T-helper 2 cell treated with Interferon-gamma antibody and Interleukin-4, amounts not matched to agents 100 ng/mL and 5 ng/mL, for 36 hours (primary cell): Measurements from ENCODE around the gene DGCR2. TPM values are rescaled to one million over a fixed set of nuclear protein-coding genes. Genes with fewer than 3 reads are reported as not detected.

Experiments used
- intact Hi-C: fragments of 100-400 bp; cut with micrococcal nuclease; formaldehyde crosslinking; loops from one replicate; pipeline ENCODE4 v1.15.1; 2023
- total RNA-seq: library from RNA; stranded (reverse); gene quantifications from 2 replicates; pipeline ENCODE4 v1.2.3, GENCODE V29; 2022

The DGCR2 gene
- total RNA-seq, 1 donor from 2014 or later = 31.7 TPM

- intact Hi-C loops = no loop called here
Measured at GRCh38 chr22:19110064-19110458, 12.2 kb downstream of the DGCR2 start.

- intact Hi-C loops = loop anchor here (1.0 kb wide), 2 partner anchors 13 to 35 kb away; partner anchors contain the start of genes DGCR2 and ESS2
Measured at GRCh38 chr22:19109198-19110063, 12.8 kb downstream of the DGCR2 start.

- intact Hi-C loops = loop anchor here (1.0 kb wide), 2 partner anchors 13 to 35 kb away; partner anchors contain the start of genes DGCR2 and ESS2
Measured at GRCh38 chr22:19108807-19109197, 13.4 kb downstream of the DGCR2 start.

GRCh38 chr22:19107730-19108074, 14.5 kb downstream of the DGCR2 start:
- intact Hi-C loops = no loop called here

- intact Hi-C loops = no loop called here
Measured at GRCh38 chr22:19106886-19107729, 15.1 kb downstream of the DGCR2 start.

- intact Hi-C loops = no loop called here
Measured at GRCh38 chr22:19105867-19106802, 16.1 kb downstream of the DGCR2 start.

- intact Hi-C loops = no loop called here
Measured at GRCh38 chr22:19105456-19105855, 16.8 kb downstream of the DGCR2 start.

GRCh38 chr22:19103880-19104821, 18.1 kb downstream of the DGCR2 start:
- intact Hi-C loops = no loop called here

- intact Hi-C loops = no loop called here
Measured at GRCh38 chr22:19098157-19098556, 24.1 kb downstream of the DGCR2 start.

GRCh38 chr22:19097518-19097917, 24.7 kb downstream of the DGCR2 start:
- intact Hi-C loops = no loop called here

GRCh38 chr22:19096555-19096954, 25.7 kb downstream of the DGCR2 start:
- intact Hi-C loops = no loop called here

GRCh38 chr22:19094393-19094997, 27.7 kb downstream of the DGCR2 start:
- intact Hi-C loops = no loop called here

GRCh38 chr22:19092725-19093124, 29.5 kb downstream of the DGCR2 start:
- intact Hi-C loops = no loop called here

- intact Hi-C loops = no loop called here
Measured at GRCh38 chr22:19090586-19091127, 31.6 kb downstream of the DGCR2 start.

GRCh38 chr22:19090183-19090582, 32.0 kb downstream of the DGCR2 start:
- intact Hi-C loops = no loop called here

- intact Hi-C loops = no loop called here
Measured at GRCh38 chr22:19088866-19089595, 33.2 kb downstream of the DGCR2 start.

GRCh38 chr22:19086896-19087295, 35.3 kb downstream of the DGCR2 start:
- intact Hi-C loops = no loop called here

- intact Hi-C loops = no loop called here
Measured at GRCh38 chr22:19086417-19086816, 35.8 kb downstream of the DGCR2 start.
